Muscle of back (tissue), 11 donors: Measurements from ENCODE around the gene PTPRU. TPM values are rescaled to one million over a fixed set of nuclear protein-coding genes. Genes with fewer than 3 reads are reported as not detected.

Experiments used
- DNase-seq, 3 donors: peaks; one replicate each; pipeline versions ENCODE4 v3.0.0 to v3.0.0-alpha.2; 2013
- polyA plus RNA-seq, 10 donors: library from polyadenylated mRNA; unstranded; fragments of 120-200 nt; gene quantifications; one replicate each; pipeline ENCODE4 v1.2.1, GENCODE V29; 2013; ENCODE audit not compliant: insufficient read length in 10 of 10

Gene PTPRU
- polyA plus RNA-seq, 10 donors = 8.9 to 15.9 (median 13.2) TPM

DNA sequence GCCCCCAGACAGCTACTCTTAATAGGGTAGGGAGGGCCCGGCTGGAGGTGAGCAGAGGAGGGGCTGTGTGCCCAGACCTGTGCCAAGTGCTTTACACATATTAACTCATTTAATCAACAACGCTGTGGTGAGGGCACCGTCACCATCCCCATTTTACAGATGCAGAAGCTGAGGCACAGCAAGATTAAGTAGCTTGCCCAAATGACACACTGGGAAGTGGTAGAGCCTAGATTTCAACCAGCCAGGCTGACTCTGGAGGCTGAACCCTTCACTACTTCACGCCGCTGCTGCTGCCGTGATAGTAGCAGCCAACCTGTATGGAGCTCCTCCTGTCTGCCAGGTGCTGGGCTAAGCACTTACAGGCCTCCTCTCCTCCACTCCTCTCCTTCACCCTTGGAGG, 127.2 kb downstream of the PTPRU start:
- no peak for DNase-seq

DNA sequence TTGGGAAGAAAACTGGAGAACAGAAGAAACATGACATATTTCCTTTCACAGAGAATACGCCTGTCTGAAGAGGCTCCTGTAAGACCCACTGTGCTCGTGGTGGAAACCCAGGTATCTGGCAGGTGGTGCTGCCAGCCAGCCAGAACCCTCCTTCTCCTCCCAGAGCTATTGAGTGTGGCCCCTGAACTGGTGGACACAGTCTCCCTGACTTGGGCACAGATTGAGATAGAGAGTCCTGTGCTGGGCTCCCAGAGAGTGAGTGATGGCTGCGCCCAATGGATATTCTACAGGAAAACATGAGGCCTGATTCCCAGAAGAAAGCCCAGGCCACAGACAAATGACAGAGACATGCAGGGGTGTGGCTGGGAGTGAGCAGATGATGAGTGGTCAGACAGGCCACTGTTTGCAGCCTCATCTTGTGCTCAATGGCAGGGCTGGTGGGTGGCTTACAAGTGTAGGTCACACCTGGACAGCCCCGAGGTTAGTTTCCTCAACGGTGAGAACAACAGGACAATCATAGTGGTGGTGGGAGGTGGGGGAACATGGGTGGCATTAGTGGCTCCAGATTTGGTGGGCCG, 127.9 kb downstream of the PTPRU start:
- DNase-seq = no peak

DNA sequence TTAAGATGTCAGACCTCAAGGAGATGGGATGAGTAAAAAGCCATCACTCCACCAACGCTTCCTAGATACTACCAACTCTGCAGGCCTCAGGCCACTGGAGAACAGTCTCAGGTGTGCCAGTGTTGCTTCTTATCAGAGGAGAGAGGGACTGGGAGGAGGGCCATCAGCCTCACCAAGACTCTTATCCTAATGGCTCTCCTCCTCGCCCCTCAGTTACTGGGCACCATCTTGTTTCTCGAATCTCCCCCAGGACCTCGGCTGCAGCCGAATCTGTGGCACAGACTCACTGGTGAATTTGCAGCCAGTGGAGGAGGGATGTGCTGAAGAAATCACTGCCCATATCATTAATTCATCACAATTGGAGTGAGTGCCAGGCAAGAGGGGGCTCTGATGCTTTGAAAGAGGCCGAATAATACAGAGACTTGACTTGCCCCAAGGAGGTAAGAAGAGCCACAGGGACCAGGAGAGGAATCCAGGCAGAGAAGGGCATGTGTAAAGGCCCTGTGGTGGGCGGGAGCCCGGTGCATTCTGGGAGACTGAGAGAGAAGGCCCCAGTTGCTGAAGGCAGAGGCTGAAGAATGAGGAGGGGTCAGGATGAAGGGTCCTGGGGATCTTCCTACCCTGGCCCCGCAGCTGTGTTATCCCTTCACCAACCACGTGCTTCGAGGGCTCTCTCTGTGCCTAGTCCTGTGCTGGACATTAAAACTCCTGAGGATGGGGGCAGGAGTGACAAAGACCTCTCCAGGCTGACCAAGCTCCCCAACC, 129.8 kb downstream of the PTPRU start:
- DNase-seq = no peak

DNA sequence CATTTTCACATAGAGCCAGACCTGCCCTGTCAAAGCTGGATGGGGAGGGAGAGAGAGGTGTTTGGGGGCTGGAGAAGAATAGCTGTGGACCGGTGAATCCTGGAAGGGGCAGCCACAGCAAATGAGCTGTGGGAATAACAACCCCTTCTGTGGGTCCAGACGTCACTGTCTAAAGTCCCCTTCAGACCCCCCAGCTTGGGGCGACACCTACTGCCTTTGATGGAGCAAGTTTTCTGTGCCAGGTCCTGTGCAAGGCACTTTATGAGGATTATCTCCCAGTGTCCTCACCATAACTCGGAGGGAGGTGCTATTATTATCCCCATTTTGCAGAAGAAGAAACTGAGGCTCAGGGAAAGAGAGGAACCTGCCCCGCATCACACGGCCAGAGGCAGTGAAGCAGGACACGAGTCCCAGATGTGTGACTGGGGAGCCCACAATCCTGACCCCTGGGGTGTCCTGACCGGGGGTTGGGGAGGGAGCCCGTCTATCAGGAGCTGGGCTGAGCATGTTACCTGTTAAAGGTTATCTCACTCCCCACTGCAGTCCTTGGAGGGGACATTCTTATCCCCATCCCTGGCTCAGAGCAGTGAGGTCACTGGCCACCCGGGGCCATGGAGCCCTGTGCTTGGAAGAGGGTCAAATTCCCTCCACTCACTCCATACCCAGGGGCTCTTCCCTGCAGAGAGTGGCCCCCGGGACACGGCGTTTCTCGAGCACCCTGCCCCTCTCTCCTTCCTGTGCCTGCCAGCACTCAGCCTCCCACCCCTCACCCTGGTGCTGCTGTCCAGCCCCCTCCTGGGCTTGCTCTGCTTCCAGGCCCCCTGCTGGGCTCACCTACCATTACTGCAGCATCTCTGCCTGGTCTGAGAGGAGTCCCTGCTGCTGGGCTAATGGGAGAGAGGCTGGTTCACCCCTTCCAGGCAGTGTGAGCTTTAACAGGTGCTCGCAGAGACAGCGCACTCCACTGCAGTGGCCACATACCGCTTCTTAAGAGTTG, 132.9 kb downstream of the PTPRU start:
- DNase-seq = no peak

DNA sequence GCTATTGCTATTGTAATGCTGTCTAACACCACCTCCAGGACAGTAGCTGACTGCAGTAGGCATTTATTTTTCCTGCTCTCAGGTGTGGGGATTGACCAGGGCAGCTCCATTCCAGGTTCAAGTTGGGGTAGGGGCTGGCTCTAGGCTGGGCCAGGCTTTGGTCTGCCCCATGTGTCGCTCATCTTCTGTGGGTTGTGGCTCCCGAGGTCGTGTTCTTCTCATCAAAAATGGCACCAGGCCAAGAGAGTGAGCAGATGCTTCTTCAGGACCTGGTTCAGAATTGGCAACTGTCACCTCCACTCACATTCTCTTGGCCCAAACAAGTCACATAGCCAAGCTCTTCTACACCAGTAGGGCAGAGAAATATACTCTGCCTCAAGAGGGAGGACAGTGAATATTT, 133.7 kb downstream of the PTPRU start:
- DNase-seq = no peak

DNA sequence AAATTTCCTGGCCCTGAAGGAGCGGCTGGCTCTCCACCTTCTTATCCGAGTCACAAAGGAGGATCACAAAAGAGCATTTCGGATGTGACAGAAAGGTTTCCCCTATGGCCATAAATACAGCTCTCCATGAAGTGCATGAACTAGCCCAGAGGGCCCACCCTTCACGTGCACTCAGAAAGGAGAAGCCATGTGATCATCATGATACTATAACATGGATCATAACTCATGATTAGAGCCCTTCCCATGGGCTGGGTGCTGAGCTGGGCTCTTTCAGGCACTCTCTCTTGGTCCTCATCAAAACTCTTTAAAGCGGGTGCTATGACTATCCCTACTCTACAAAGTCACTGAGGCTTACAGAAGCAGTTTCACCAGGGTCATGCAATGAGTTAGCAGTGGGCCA, 135.0 kb downstream of the PTPRU start:
- DNase-seq = no peak

DNA sequence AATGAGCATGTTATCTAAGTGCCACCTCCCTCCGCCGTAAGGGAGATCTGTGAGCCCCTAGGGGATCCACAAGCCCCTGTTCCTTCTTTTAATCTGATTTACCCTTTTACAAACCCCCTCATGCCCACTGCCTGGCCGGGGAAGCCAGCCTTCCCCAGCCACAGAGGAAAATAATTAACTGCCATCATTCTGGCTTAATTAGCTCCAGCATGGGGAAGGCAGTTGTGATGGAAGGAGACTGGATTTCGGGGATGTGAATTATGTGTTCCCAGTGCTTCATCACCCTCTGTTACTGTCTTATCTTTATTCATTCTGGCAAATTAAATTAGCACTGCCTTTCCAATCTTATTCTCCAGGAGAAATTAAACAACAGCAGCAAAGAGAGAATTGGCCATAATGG, 135.8 kb downstream of the PTPRU start:
- no peak for DNase-seq

Other genes with a start within 250 kb of the PTPRU start
- 10 to 100 TPM in 1 of 10 donors, 1 to 10 TPM in 9; 5.8 to 10.3 (median 7.7) TPM for gene TMEM200B, start 112.6 kb upstream of the PTPRU start, polyA plus RNA-seq
- gene SRSF4, start 54.6 kb upstream of the PTPRU start, polyA plus RNA-seq = 10 to 100 TPM; 57.3 to 82.7 (median 64.0) TPM
- 10 to 100 TPM; 20.3 to 24.7 (median 21.6) TPM for gene MECR, start 5.6 kb upstream of the PTPRU start, polyA plus RNA-seq